GM21515 (cell line): ENCODE data around the gene SUPT3H.
A peak's percentile ranks its signal among the peaks of the same experiment; 100 is the strongest.
"Not testable (repeated sequence)": the region's sequence is repeated elsewhere in the genome, so short reads cannot be mapped to it uniquely, and the experiment has no call there.

ENCODE experiments used
- ATAC-seq: cut with Tn5 transposase; IDR thresholded peaks from one replicate; pipeline ENCODE4 v1.9.1; 2021; ENCODE audit not compliant: unreplicated experiment

SUPT3H gene

DNA sequence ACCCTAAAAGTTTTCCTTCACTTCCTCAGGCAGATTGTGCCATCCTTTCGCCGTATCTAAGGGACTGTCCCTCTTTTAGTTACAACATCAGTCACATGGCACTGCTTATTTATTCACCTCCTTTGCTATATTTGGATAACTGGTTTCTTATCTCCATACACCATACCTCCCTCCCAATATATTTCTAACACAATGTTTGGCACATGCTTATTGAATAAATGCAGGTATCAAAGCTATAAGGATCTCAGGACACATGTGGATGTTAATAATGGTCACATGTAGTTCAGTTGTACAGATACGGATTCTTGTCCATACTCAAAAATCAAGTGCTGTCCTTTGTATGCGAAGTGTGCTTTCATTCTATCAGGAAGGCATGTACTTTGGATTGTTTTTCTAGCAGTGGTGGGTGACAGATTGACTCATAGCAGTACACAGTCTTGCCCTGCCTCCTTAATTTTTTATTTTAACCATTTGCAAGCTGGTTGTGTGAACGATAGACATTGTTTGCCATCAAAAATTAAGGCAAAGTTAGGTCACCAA is 456.7 kb downstream of the SUPT3H start:
- ATAC-seq, result no peak

DNA sequence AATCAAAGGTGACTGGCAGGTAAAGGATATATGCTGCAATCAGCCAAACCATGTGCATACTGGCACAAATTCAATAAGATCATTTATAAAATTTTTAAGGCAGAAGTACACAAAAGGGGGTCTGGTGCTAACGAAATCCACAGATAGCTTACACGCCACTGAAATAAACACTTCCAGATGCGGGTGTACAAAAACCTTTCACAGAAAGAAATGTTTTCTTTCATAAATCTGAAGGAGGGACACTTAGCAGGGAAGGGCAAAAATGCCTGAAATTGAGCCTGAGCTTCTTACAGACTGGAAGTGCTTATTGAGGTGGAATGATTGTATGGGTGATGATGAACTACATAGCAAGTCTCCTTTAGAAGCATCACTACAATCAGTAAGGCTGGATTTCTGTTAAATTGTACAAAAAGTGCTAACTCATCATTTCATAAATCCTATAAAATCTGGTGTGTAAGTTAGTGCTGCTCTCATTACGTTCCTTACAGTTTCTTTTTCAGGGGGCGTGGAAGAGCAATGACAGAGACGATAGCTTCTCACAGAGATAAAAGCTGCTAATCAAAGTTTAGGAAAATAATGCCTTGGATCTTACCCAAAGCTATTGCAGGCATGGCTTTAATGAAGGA is 458.9 kb downstream of the SUPT3H start:
- no peak for ATAC-seq

DNA sequence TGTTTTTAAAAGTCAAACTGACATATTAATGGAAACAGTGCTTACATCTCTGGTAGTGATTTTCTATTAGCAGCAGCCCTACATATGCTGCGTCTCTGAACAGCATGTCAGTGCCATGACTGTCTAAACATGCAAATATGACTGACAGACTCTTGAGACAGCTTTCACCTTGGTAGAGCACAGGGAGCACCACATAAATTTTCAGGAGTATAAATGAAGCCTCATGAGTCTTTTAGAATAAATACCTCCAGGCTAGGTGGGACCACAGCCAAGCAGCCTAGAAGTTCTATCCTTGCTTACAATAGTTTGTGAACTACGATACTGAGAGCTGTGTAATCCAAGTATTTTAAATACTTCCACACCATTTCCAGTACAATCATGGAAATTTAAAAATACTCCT is 460.3 kb downstream of the SUPT3H start:
- ATAC-seq, result no peak

DNA sequence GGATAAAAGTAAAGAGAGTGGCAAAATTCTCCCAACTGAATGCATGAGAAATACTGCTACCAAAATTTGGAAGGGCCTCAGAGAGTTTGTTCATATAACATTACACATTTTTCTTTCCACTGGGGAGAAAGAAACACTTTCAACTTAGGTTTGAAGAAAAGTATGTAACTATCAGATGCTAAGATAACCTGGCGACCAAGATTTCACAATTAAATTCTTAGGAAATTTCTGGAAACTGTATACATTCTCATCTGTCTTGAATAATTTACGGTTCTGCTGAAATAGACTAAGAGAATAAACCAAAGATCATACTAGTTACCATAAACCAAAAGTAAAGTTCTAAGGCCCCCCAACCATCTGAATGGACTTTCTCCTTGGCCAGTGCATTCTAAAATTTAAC is 462.6 kb downstream of the SUPT3H start:
- ATAC-seq, result no peak

DNA sequence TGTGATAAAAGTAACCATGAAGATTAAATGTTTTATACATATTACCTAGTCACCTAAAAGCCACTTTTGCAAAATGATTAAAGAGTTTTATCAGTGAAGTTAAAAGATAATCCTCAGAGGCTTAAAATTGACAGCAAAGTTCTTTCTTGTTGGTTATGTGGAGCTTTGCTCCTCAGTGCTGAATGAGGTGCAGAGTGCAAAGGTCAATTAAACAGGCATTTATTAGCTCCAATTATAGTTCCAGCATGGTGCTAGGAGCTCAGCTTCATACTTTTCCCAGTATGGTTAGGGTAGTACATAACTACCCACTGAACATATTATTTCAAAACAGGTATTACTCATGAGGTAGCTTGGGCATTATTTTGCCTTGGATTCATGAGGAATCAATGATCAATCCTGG is 463.6 kb downstream of the SUPT3H start:
- no peak for ATAC-seq

DNA sequence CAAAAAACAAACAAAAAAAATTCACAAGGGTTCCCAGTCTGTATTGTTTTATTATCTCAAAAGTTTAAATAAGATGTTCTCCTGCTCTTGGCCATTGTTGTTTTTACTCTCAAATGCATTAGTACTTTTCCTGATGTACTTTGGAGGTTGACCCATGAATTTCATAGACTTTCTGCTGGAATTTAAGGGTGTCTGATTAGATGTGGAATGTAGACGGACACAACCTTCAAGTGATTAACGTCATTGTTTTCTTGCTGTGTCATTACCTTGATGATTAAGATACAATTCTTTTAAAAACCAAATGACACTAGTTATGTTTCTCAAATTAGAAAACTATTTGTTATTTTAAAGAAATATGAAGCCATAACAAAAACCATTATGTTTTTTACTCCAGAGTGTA is 471.0 kb downstream of the SUPT3H start:
- no peak for ATAC-seq

DNA sequence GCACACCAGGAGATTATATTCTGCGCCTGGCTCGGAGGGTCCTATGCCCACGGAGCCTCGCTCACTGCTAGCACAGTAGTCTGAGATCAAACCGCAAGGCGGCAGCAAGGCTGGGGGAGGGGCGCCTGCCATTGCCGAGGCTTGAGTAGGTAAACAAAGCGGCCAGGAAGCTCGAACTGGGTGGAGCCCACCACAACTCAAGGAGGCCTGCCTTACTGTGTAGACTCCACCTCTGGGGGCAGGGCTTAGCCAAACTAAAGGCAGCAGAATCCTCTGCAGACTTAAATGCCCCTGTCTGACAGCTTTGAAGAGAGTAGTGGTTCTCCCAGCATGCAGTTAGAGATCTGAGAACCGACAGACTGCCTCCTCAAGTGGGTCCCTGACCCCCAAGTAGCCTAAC is 477.4 kb downstream of the SUPT3H start:
- ATAC-seq, result not testable (repeated sequence)

DNA sequence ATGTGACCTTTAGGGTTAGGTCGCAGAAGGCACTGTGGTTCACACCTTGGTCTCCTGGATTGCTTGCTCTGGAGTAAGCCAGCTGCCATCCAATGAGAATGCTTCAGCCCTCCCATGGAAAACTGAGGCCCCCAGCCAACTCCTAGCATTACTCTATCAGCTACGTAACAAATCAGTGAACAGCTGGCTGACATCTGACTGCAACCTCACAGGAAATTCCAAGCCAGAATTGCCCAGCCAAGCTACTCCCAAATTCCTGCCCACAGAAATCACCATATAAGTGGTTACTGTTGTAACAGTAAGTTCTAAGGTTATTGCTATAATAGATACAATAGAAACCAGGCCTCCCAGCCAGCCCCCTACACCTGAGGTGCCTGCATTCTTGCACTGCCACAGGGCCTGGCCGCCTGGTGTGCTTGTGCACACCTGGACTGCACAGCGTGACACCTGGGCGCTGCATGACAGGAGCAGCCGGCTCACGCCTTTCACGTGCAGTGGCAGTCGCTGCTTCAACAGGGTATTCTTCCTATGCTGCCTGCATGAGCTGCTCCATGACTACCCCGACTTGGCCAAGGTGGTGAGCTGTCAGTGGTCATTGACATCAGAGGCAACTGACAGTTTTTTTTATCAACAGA is 479.3 kb downstream of the SUPT3H start:
- ATAC-seq, result no peak

DNA sequence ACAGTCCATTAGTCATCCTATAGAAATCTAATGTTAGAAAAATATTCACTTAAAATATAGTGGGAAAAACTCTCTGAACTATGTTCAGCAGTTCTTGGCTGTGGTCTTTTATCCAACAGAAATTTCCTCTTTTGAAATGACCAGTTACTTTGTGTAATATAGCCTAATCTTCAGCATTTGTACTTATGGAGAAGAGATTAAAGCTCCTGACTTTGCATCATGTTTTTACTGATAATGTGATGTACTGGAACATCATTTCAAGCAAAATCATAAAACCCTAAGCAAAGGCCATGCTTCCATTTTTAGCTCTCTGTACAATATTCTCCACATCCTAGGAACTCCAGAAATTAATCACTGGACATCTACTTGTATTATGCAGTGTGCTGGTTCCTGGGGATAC is 480.4 kb downstream of the SUPT3H start:
- ATAC-seq, result no peak

DNA sequence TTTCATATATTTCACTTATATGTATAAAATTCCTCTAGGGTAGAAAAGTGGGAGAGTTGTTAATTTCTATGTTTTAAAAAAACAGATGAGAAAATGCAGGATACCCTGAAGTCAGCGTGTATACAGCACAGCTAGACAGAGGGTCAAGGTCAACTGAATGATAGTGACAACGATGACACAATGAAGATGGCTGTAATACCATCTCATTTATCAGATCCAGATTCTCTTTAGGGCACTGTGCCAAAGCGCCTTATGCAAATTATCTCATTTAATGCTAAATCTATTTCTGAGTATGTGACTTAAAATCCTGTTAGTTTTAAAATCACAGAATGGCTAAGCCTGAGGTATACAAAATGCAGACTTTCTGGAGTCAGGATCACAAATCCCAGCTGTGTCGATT is 481.0 kb downstream of the SUPT3H start:
- no peak for ATAC-seq

DNA sequence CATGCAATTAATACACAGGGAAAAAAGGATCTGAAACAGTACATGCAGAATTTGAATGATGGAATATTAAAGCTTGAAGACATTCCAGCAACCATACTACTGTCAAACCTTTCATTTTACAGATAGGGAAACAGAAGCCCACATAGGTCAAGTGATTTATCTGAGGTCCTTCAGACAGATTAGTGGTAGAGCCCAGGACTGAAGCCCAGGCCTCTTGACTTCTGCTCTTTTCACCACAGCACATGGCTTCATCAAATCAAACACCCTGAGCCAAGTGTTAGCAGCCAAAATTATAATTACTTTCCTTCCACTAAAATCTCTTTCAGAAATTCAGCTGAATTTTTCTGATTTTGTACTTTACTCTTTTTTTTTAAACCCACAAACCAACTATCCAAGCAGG is 485.2 kb downstream of the SUPT3H start:
- no peak for ATAC-seq

DNA sequence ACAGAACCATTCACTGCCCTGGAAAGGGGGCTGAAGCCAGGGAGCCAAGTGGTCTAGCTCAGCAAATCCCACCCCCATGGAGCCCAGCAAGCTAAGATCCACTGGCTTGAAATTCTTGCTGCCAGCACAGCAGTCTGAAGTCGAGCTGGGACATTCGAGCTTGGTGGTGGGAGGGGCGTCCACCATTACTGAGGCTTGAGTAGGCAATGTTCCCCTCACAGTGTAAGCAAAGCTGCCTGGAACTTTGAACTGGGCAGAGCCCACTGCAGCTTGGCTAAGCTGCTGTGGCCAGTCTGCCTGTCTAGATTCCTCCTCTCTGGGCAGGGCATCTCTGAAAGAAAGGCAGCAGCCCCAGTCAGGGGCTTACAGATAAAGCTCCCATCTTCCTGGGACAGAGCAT is 498.7 kb downstream of the SUPT3H start:
- ATAC-seq, result not testable (repeated sequence)

DNA sequence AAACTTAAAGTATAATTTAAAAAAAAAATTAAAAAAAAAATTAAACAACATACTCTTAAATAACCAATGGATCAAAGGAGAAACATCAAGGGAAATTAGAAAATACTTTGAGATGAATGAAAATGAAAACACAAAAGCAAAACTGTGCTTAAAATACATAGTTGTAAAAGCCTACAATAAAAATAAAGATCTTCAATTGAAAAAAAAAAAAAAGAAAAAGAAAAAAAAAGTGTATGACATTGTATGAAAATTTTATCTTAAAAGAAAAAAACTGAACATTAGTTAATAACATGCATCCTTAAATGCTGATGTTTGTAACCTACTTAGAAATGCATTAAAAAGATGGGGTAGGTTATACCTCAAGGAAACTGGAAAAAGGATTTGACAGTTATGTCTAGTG is 501.1 kb downstream of the SUPT3H start:
- not testable (repeated sequence) for ATAC-seq

DNA sequence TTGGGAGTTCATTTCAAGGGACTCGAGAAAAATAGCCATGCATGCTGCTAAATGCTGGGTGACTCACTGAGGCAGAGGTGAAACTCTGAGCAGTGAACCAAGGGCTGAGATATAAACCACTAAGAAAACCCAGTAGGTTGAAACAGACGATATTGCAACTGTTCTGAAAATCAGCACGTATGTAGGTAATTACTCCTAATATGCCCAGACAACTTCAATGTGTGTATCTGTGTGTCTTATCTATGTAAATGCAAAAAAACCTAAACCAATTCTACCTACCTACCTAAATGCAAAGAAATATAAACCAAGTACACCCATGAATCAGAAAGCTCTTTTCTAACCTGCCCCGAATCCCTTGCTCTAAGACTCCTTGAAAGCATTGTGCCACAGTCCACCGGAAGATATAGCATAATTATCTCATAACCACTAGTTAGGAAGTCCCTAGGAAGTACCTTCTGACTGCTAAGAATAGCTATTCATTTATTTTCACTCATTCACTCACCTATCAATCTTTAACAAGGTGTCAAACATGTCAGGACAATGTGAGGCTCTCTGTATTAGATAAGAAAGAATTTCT is 508.3 kb downstream of the SUPT3H start:
- peak; percentile 80 for ATAC-seq

DNA sequence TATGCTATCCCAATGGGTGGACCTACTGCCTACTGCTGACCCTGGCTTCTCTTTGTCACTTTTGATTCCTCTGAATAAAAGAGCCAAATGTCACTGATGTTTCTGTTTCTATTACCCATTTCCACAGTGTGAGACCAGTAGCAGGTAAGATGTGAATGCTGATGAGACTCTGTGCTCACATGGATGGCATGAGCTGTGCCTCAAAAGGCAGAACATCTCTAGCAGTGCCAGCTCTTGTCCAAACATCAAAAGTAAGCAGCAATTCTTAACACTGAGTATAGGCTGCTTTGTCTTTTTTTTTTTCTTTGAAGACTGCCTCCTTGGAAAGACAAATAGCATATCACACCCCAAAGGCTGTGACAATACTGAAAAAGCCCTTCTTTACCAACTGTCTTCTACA is 508.8 kb downstream of the SUPT3H start:
- peak; percentile 17 for ATAC-seq

DNA sequence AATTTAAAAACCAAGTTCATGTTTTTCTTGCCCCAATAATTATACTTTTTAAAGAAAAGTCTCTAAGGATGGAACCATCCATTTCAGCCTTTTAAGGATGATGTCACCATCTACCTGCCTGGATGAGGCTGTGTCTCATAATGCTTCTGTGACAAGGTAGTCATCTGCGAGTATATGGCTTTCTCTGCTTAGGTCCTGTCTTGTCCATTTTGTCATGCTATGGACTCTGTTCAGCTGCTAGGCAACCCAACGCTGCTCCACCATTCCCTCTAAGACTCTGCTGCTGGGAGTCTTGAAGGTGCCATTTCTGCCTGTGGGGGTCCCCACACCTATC is 509.4 kb downstream of the SUPT3H start:
- ATAC-seq, result peak; percentile 37

DNA sequence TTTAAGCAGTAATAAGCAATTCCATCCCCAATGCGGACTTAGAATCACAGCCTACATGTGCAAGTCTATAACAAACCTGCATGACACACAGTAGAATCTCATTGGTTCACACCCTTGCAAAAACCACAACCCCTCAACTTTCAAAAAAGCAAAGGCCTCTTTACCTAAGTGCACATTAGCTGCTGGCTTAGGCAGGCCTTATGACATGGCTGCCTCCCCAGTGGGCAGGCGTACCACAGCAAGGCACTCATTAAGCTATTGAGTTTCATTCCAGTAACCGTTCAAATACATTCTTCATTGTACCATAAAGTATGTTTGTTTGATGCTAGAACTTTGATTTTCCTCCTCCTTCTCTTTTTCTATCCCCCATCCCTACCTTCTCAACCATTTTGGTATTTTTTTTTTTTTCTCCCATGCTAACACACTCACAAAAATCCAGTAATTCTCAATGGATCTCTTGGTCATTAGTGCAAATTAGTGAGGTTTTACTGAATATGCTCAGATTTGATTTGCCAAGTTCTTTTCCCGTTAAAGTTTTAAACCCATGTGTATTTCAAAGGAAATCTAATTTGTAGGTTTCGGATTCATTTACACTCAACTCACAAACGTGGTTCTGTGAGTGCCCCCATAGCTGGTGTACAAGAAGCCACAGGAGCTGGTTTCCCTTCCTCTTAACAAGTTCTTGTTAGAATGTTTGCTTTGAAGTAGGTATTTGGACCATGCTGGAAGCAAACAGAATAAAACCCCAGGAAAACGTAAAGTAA is 510.0 kb downstream of the SUPT3H start:
- ATAC-seq, result peak; percentile 66

DNA sequence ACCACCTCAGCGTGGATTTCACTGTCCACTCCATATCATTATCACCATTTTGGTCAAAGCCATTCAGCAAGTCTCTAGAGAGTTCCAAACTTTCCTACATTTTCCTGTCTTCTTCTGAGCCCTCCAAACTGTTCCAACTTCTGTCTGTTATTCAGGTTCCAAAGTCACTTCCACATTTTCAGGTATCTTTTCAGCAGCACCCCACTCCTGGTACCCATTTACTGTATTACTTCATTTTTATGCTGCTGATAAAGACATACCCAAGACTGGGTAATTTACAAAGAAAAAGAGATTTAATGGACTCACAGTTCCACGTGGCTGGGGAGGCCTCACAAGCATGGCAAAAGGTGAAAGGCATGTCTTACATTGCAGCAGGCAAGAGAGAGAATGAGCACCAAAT is 512.5 kb downstream of the SUPT3H start:
- ATAC-seq, result not testable (repeated sequence)

DNA sequence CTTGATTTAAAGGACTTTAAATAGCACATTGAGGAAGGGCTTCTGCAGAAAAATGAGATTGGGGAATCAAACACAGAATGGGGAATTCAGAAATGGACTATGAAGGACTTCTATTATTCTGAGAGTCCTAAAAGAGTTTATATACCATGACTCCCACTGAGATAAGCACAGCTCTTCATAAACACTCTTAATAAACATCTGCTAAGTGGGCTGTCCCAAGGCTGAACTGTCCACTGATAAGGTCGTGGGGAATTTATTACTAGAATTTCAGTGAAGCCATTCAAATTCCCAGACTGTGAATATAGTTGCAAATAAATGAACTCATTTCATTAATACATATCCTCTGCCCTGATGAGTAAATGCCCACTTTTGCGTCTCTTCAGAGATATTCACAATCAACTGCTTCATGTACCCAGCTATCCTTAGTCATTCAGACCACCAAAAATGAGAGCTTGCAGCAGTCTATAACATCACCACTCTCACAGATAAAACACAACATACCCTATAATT is 517.8 kb downstream of the SUPT3H start:
- ATAC-seq, result no peak

DNA sequence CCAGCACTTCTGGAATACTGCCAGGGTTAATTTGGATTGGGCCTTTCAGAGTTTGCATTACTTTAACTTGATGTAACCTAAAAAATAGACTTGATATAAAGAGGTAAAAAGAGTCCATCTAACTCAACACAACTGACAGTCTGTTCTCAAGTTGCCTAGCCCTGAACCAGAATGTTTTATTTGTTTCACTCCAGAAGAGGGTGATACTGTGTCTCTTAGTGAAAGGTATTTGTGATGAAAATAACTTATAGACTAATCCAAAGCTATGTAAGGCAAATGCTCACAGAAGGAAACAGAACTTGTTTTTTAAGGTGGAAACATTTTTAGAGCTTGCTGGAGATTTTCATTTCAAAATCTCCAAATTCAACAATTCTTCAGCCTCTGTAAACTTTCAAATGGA is 518.7 kb downstream of the SUPT3H start:
- ATAC-seq, result no peak

DNA sequence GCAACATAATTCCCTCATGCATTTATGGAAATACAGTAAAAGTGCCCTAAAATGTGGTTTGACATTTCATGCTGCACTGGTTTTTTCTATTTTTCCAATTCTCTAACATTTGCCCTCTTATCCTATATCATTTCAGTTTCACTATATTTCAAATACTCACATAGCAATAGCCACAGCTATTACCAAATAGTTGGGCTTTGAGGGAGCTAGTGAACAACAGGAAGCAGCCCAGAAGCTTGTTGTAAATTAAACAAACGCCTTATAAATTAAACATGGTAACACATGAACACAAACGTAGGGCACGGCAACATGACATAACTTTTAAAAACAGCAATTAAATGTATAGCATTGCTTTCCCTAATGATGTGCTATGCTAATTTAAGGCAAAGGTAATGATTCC is 521.3 kb downstream of the SUPT3H start:
- ATAC-seq, result no peak
